Vagina (tissue), 2 donors: ENCODE data around the gene TTC32. TPM values are rescaled to one million over a fixed set of nuclear protein-coding genes. Genes with fewer than 3 reads are reported as not detected.

Experiments
- DNase-seq, 2 donors: peaks; one replicate each; pipeline ENCODE4 v3.0.0-alpha.2; 2017; ENCODE audit errors: extremely low spot score in 2 of 2
- H3K27ac ChIP-seq: fragments of 200-600 bp; sonication (generic); one replicate; pipeline ENCODE4 v1.5.1; 2019
- H3K27me3 ChIP-seq: fragments of 200-600 bp; sonication (generic); one replicate; pipeline ENCODE4 v1.5.1; 2019
- H3K36me3 ChIP-seq, 2 donors: fragments of 200-600 bp; sonication (generic); one replicate each; pipeline ENCODE4 v1.5.1; 2017 to 2019
- H3K4me1 ChIP-seq: fragments of 200-600 bp; sonication (generic); one replicate; pipeline ENCODE4 v1.5.1; 2019
- H3K4me3 ChIP-seq, 2 donors: fragments of 200-600 bp; sonication (generic); 1 replicate in 1 of 2; 2 replicates in 1 of 2; pipeline ENCODE4 v1.5.1; 2016 to 2019
- H3K9me3 ChIP-seq: fragments of 200-600 bp; sonication (generic); one replicate; pipeline ENCODE4 v1.5.1; 2019
- POLR2A ChIP-seq, 2 donors: fragments of 450-650 bp; IDR thresholded peaks; one replicate each; pipeline ENCODE4 v1.6.1; 2017; ENCODE audit warnings: antibody characterized with exemption in 2 of 2, mild to moderate bottlenecking in 2 of 2, moderate library complexity in 2 of 2
- POLR2AphosphoS5 ChIP-seq, 2 donors: sonication (generic); formaldehyde crosslinking; IDR thresholded peaks; one replicate each; pipeline ENCODE4 v1.9.0; 2017; ENCODE audit warnings: antibody characterized with exemption in 2 of 2, mild to moderate bottlenecking in 2 of 2, low read depth in 1 of 2; ENCODE audit not compliant: insufficient read depth in 1 of 2
- intact Hi-C: fragments of 100-400 bp; cut with DNase I; formaldehyde crosslinking; loops from one replicate; pipeline ENCODE4 v1.15.1; 2023
- total RNA-seq: library from RNA; depleted of rRNA; stranded (reverse); fragments of >200 nt; gene quantifications from one replicate; pipeline ENCODE4 v1.2.3, GENCODE V29; 2016
- TF ChIP-seq, protein P1 (sequence below), 3 experiments: fragments of 450-650 bp in 2 of 3; fragments of 200-600 bp in 1 of 3; sonication (generic) in 1 of 3; IDR thresholded peaks; one replicate each; pipeline ENCODE4 v1.5.1; 2017 to 2019; ENCODE audit warnings: antibody characterized with exemption in 3 of 3, mild to moderate bottlenecking in 2 of 3, moderate library complexity in 2 of 3

TTC32 gene
- total RNA-seq, 1 donor from 2014 or later, result 15.2 TPM

DNA sequence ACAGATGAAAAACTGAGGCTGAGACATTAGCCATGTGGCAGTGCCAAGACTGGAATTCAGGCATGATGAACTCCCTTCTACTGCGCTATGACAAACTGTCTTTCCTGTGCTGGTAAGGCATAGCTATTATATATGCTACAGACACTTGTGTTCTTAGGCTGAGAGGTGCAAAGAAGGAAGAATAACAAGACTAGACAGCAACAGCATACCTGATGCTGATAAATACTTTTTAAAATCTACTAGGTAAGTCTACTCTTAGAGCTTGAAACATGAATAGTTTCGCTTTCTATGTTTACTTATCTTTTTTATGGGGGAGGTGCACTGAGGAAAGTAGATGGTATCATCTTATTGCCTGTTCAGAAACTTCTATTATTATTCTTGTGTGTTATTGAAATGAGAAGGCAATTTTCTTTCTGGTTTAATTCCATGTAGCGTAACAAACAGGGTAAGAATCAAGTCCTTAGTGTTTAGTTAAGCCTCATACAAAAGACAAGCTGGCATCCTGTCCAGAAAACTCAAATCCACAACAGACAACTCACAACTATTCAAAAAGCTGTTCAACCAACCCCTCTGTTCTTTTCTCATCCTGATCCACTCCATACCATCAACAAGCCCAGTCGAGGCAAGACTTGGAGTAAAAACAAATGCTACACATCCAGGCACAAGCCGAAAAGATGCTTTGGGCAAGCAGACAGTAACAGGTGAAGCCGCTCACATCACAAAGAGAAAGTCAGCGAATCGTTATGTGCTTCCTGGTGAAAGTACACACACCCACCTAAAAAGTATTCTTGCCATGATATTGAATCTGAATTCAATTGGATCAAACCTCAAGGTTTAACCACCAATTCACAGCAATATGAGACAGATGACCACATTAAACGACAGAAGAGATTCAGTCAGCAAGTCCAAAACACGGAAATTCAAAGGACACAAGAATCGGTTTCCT lies 1.5 kb downstream of the TTC32 start:
- intact Hi-C loops, result no loop called here
- no peak for DNase-seq
- peaks cover 42% of the 10 kb centered on the region for H3K4me1 ChIP-seq

DNA sequence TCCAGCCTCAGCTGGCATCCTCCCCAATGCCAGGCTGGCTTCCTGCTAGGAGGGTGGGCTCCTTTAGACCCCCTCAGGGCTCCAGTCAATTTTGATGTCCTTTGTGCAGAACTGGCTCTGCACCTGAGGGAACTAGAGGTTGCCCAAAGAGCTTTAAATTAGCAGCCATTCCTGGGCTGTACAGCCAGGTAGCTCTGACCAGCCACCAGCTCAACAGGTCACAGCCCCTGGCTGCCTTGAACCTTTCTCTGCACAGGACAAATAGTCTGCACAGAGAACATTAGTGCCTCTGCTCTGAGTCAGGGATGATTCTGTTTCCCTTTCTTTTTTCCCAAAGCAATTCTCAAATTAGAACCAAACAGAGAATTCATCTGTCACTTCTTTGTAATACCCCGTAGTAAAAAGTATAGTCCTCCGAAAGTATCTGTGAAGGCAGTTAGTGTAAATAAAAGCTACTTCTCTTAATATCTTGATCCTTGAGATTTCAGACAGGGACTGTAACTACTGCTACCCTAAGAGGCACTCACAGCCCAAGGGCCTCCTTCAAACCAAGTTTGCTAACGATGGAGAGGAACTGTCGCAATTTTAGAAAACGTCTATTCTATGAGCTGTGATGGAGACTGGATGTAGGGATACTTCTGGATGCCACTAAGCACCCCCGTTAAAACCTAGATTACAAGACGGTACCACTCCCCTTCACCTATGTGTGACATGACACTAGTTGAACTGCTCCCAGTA lies 3.0 kb downstream of the TTC32 start:
- no peak overlapping the region for H3K27ac ChIP-seq
- peaks cover 52% of the 10 kb centered on the region for H3K4me1 ChIP-seq
- TF ChIP-seq POLR2AphosphoS5 (IDR thresholded peaks at IDR 0.05; ENCODE audit: insufficient read depth in 1 of 2, low read depth in 1 of 2) (no peak), POLR2A (IDR thresholded peaks at IDR 0.05) (no peak)
- TF ChIP-seq, protein P1, sequence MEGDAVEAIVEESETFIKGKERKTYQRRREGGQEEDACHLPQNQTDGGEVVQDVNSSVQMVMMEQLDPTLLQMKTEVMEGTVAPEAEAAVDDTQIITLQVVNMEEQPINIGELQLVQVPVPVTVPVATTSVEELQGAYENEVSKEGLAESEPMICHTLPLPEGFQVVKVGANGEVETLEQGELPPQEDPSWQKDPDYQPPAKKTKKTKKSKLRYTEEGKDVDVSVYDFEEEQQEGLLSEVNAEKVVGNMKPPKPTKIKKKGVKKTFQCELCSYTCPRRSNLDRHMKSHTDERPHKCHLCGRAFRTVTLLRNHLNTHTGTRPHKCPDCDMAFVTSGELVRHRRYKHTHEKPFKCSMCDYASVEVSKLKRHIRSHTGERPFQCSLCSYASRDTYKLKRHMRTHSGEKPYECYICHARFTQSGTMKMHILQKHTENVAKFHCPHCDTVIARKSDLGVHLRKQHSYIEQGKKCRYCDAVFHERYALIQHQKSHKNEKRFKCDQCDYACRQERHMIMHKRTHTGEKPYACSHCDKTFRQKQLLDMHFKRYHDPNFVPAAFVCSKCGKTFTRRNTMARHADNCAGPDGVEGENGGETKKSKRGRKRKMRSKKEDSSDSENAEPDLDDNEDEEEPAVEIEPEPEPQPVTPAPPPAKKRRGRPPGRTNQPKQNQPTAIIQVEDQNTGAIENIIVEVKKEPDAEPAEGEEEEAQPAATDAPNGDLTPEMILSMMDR (IDR thresholded peaks at IDR 0.05), result no peak
- no peaks in the 10 kb centered on the region for H3K27me3 ChIP-seq
- no peak overlapping the region for H3K4me3 ChIP-seq
- H3K36me3 ChIP-seq, result no peaks in the 10 kb centered on the region
- H3K9me3 ChIP-seq, result no peaks in the 10 kb centered on the region
- DNase-seq, result no peak
- intact Hi-C loops, result no loop called here

More for the DNA sequence above, 1.5 kb downstream of the TTC32 start:
- no peak for TF ChIP-seq POLR2AphosphoS5 (IDR thresholded peaks at IDR 0.05; ENCODE audit: insufficient read depth in 1 of 2, low read depth in 1 of 2)
- TF ChIP-seq, protein P1 (IDR thresholded peaks at IDR 0.05), result no peak
- no peak for TF ChIP-seq POLR2A (IDR thresholded peaks at IDR 0.05)
- no peaks in the 10 kb centered on the region for H3K36me3 ChIP-seq
- peak overlapping the region; percentile 61 to 94 for H3K4me3 ChIP-seq
- peak overlapping the region; percentile 94 for H3K27ac ChIP-seq
- no peaks in the 10 kb centered on the region for H3K9me3 ChIP-seq
- H3K27me3 ChIP-seq, result no peaks in the 10 kb centered on the region

GRCh38 chr2:19897623-19898245 lies 4.0 kb downstream of the TTC32 start:
- TF ChIP-seq POLR2A (IDR thresholded peaks at IDR 0.05) (no peak), POLR2AphosphoS5 (IDR thresholded peaks at IDR 0.05; ENCODE audit: insufficient read depth in 1 of 2, low read depth in 1 of 2) (no peak)
- TF ChIP-seq, protein P1 (IDR thresholded peaks at IDR 0.05), result no peak
- Histone ChIP-seq H3K4me3 (no peak overlapping the region), H3K4me1 (peaks cover 52% of the 10 kb centered on the region), H3K27me3 (no peaks in the 10 kb centered on the region), H3K9me3 (no peaks in the 10 kb centered on the region), H3K36me3 (no peaks in the 10 kb centered on the region), H3K27ac (no peak overlapping the region)
- intact Hi-C loops, result no loop called here
- no peak for DNase-seq

DNA sequence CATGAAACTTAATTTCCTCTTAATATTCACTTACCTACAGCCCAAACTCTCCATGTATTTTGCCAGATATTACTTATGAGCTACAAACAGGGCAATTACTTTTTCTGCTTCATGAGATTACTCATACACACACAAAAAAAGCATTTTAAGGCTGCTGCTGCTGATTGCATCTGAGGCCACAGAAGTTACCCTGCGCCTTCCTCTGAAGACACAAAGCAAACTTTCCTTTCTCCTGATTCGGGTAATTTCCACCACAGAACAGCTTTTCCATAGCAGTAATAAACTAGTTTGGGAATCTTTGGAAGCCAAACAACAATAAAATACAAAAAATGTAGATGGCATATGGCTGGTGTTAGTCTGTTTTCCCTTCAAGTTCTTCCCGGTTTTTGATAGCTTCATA lies 6.2 kb downstream of the TTC32 start:
- Histone ChIP-seq H3K9me3 (no peaks in the 10 kb centered on the region), H3K4me3 (no peak overlapping the region), H3K4me1 (peaks cover 46% of the 10 kb centered on the region), H3K27ac (no peak overlapping the region), H3K36me3 (no peaks in the 10 kb centered on the region), H3K27me3 (no peaks in the 10 kb centered on the region)
- intact Hi-C loops, result no loop called here
- DNase-seq, result no peak
- TF ChIP-seq POLR2A (IDR thresholded peaks at IDR 0.05) (no peak), POLR2AphosphoS5 (IDR thresholded peaks at IDR 0.05; ENCODE audit: insufficient read depth in 1 of 2, low read depth in 1 of 2) (no peak)

DNA sequence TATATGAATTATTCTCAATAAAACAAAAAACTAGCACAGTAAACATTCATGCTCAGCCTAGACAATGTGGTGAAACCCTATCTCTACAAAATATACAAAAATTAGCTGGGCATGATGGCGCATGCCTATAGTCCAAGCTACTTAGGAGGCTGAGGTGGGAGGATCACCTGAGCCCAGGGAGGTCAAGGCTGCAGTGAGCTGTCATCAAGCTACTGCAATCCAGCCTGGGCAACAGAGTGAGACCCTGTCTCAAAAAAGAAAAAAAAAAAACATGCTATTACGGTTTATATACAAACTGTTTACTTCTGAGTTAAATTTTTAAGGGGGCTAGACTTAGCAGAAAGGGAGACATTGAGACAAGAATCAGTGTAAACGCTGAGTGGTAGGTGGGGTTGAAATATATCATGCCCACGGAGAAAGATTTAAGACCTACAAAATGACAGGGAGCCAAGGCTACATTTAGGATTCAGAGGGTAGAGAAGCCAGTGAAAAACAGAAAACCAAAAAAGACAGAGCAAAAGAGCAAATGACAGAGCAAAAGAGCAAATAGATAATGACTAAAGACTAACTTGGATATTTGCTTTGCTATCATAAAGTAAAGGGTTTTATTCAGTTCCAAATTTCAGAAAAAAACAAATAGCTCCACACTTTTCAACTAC lies 7.5 kb downstream of the TTC32 start:
- H3K9me3 ChIP-seq, result no peaks in the 10 kb centered on the region
- DNase-seq, result no peak
- peaks cover 47% of the 10 kb centered on the region for H3K4me1 ChIP-seq
- TF ChIP-seq POLR2A (IDR thresholded peaks at IDR 0.05), result no peak
- TF ChIP-seq, protein P1 (IDR thresholded peaks at IDR 0.05), result no peak
- TF ChIP-seq POLR2AphosphoS5 (IDR thresholded peaks at IDR 0.05; ENCODE audit: insufficient read depth in 1 of 2, low read depth in 1 of 2), result no peak
- no peaks in the 10 kb centered on the region for H3K36me3 ChIP-seq
- no peak overlapping the region for H3K4me3 ChIP-seq
- no peaks in the 10 kb centered on the region for H3K27me3 ChIP-seq
- intact Hi-C loops, result no loop called here
- no peak overlapping the region for H3K27ac ChIP-seq
